IMR-90 (cell line): Measurements from ENCODE around the gene OBI1. TPM values are rescaled to one million over a fixed set of nuclear protein-coding genes. Genes with fewer than 3 reads are reported as not detected.

Experiments
- ATAC-seq: fragments of 200-7000 bp; cut with Tn5 transposase; 2 replicates; pipeline ENCODE4 v1.9.1; 2020; ENCODE audit warnings: low read depth, mild to moderate bottlenecking, moderate library complexity
- BruUV-seq: library from RNA; stranded (reverse); fragments of 400-500 nt; replicated peaks from 2 replicates; lab custom pipeline; 2021; lab: Mats Ljungman, UMichigan
- CTCF ChIA-PET: fragments of 300-600 bp; formaldehyde crosslinking; extraction: SDS; loops from one replicate; lab custom pipeline; 2021; ENCODE audit warnings: antibody characterized with exemption; lab: Yijun Ruan, JAX
- POLR2A ChIA-PET: fragments of 300-600 bp; sonication (Branson Sonifier 250); formaldehyde crosslinking; loops from one replicate; lab custom pipeline; 2022; ENCODE audit warnings: antibody characterized with exemption; ENCODE audit not compliant: unreplicated experiment; lab: Charles Lee
- DNase-seq: peaks from one replicate; pipeline ENCODE4 v3.0.0; 2013
- H2AFZ ChIP-seq: replicated peaks from 2 replicates; pipeline ENCODE3; 2013; ENCODE audit warnings: low read length, mild to moderate bottlenecking; ENCODE audit not compliant: poor library complexity
- H2AK5ac ChIP-seq: 2 replicates; pipeline ENCODE4 v1.6.1; 2013; ENCODE audit warnings: low read depth, low read length, inconsistent platforms
- H2AK9ac ChIP-seq: replicated peaks from 2 replicates; pipeline ENCODE3; 2013; ENCODE audit warnings: mild to moderate bottlenecking, low read depth, low read length, moderate library complexity; ENCODE audit not compliant: poor library complexity
- H2BK120ac ChIP-seq: 2 replicates; pipeline ENCODE4 v1.6.1; 2013; ENCODE audit warnings: low read depth, low read length, inconsistent platforms
- H2BK15ac ChIP-seq: 3 replicates; pipeline ENCODE4 v1.6.1; 2013; ENCODE audit warnings: low read depth, low read length, inconsistent platforms
- H2BK20ac ChIP-seq: 2 replicates; pipeline ENCODE4 v1.6.1; 2013; ENCODE audit warnings: low read depth, mild to moderate bottlenecking, inconsistent platforms, low read length, moderate library complexity
- H2BK5ac ChIP-seq: 2 replicates; pipeline ENCODE4 v1.6.1; 2013; ENCODE audit warnings: mild to moderate bottlenecking, low read depth, low read length, inconsistent platforms; ENCODE audit not compliant: poor library complexity, severe bottlenecking
- H3K14ac ChIP-seq: replicated peaks from 2 replicates; pipeline ENCODE4 v1.6.1; 2013; ENCODE audit warnings: low read depth, low read length, inconsistent platforms
- H3K18ac ChIP-seq: 2 replicates; pipeline ENCODE4 v1.6.1; 2013; ENCODE audit warnings: low read depth, low read length, control low read depth
- H3K23ac ChIP-seq: 2 replicates; pipeline ENCODE4 v1.6.1; 2013; ENCODE audit warnings: low read depth, low read length, inconsistent platforms
- H3K27ac ChIP-seq: 2 replicates; pipeline ENCODE4 v1.5.1; 2013; ENCODE audit warnings: mild to moderate bottlenecking, control low read depth, low read length; ENCODE audit not compliant: insufficient read depth
- H3K27me3 ChIP-seq: 2 replicates; pipeline ENCODE4 v1.6.1; 2013; ENCODE audit warnings: low read length; ENCODE audit not compliant: control insufficient read depth, insufficient read depth
- H3K36me3 ChIP-seq: 2 replicates; pipeline ENCODE4 v1.6.1; 2013; ENCODE audit warnings: low read length, mixed read lengths; ENCODE audit not compliant: control insufficient read depth, insufficient read depth
- H3K4ac ChIP-seq: 2 replicates; pipeline ENCODE4 v1.6.1; 2013; ENCODE audit warnings: low read depth, low read length, inconsistent platforms
- H3K4me1 ChIP-seq: 2 replicates; pipeline ENCODE4 v1.6.1; 2013; ENCODE audit warnings: low read length, mixed read lengths; ENCODE audit not compliant: control insufficient read depth, insufficient read depth
- H3K4me2 ChIP-seq: 2 replicates; pipeline ENCODE4 v1.6.1; 2013; ENCODE audit warnings: low read depth, mild to moderate bottlenecking, control low read depth, low read length, moderate library complexity
- H3K4me3 ChIP-seq: 2 replicates; pipeline ENCODE4 v1.5.1; 2013; ENCODE audit warnings: low read depth, mild to moderate bottlenecking, control low read depth, low read length, moderate library complexity; ENCODE audit not compliant: insufficient read depth
- H3K56ac ChIP-seq: 2 replicates; pipeline ENCODE4 v1.6.1; 2013; ENCODE audit warnings: low read length, inconsistent platforms; ENCODE audit not compliant: insufficient read depth; ENCODE audit errors: extremely low read depth
- H3K79me1 ChIP-seq, 2 experiments: 2 replicates each; pipeline ENCODE4 v1.6.1; 2013; ENCODE audit warnings: low read length in 2 of 2, inconsistent platforms in 1 of 2, low read depth in 1 of 2
- H3K9ac ChIP-seq: 2 replicates; pipeline ENCODE4 v1.6.1; 2013; ENCODE audit warnings: low read depth, low read length, control low read depth
- H3K9me1 ChIP-seq: 2 replicates; pipeline ENCODE4 v1.6.1; 2013; ENCODE audit warnings: low read length, inconsistent platforms; ENCODE audit not compliant: insufficient read depth
- H3K9me3 ChIP-seq: 2 replicates; pipeline ENCODE4 v1.6.1; 2013; ENCODE audit warnings: low read length; ENCODE audit not compliant: control insufficient read depth, insufficient read depth
- H4K20me1 ChIP-seq: 2 replicates; pipeline ENCODE4 v1.6.1; 2013; ENCODE audit warnings: low read length, inconsistent platforms; ENCODE audit not compliant: insufficient read depth
- H4K5ac ChIP-seq: 2 replicates; pipeline ENCODE4 v1.6.1; 2013; ENCODE audit warnings: mild to moderate bottlenecking, low read depth, low read length, control low read depth
- H4K8ac ChIP-seq, 2 experiments: 2 replicates each; pipeline ENCODE4 v1.6.1; 2013; ENCODE audit warnings: low read depth in 2 of 2, low read length in 2 of 2, control low read depth in 1 of 2, inconsistent platforms in 1 of 2
- H4K91ac ChIP-seq: 2 replicates; pipeline ENCODE4 v1.6.1; 2013; ENCODE audit warnings: low read depth, low read length, inconsistent platforms; ENCODE audit not compliant: insufficient read depth
- BHLHE40 ChIP-seq: fragments of 150-350 bp; IDR thresholded peaks from 2 replicates; pipeline ENCODE4 v1.6.1; 2016; ENCODE audit warnings: mild to moderate bottlenecking, low read depth, low read length
- CEBPB ChIP-seq: IDR thresholded peaks from 2 replicates; pipeline ENCODE4 v1.6.1; 2012; ENCODE audit warnings: low read depth, low read length, improper control_type of control experiment
- CHD1 ChIP-seq: IDR thresholded peaks from 2 replicates; pipeline ENCODE4 v1.6.1; 2012; ENCODE audit warnings: low read depth, low read length, improper control_type of control experiment
- FOS ChIP-seq: fragments of 150-350 bp; IDR thresholded peaks from 2 replicates; pipeline ENCODE4 v1.6.1; 2016; ENCODE audit warnings: low read depth, low read length
- MAFK ChIP-seq: IDR thresholded peaks from 2 replicates; pipeline ENCODE4 v1.6.1; 2012; ENCODE audit warnings: low read depth, low read length, improper control_type of control experiment
- MAZ ChIP-seq: IDR thresholded peaks from 2 replicates; pipeline ENCODE4 v1.6.1; 2012; ENCODE audit warnings: low read depth, mild to moderate bottlenecking, low read length, improper control_type of control experiment, moderate library complexity, borderline replicate concordance
- MXI1 ChIP-seq: IDR thresholded peaks from 2 replicates; pipeline ENCODE4 v1.6.1; 2012; ENCODE audit warnings: low read depth, mild to moderate bottlenecking, low read length, moderate library complexity, borderline replicate concordance
- NFE2L2 ChIP-seq: fragments of 150-350 bp; IDR thresholded peaks from 2 replicates; pipeline ENCODE4 v1.6.1; 2016; ENCODE audit warnings: low read depth, mild to moderate bottlenecking, low read length
- POLR2A ChIP-seq: IDR thresholded peaks from 2 replicates; pipeline ENCODE4 v1.6.1; 2012; ENCODE audit warnings: mild to moderate bottlenecking, low read depth, low read length
- RAD21 ChIP-seq: IDR thresholded peaks from 2 replicates; pipeline ENCODE4 v1.6.1; 2012; ENCODE audit warnings: low read length, improper control_type of control experiment
- RCOR1 ChIP-seq: IDR thresholded peaks from 2 replicates; pipeline ENCODE4 v1.6.1; 2012; ENCODE audit warnings: mild to moderate bottlenecking, low read length, improper control_type of control experiment; ENCODE audit not compliant: insufficient replicate concordance
- RFX5 ChIP-seq: IDR thresholded peaks from 2 replicates; pipeline ENCODE4 v1.8.0; 2012; ENCODE audit warnings: low read depth, mild to moderate bottlenecking, low read length, moderate library complexity
- SMC3 ChIP-seq: fragments of 150-350 bp; IDR thresholded peaks from 2 replicates; pipeline ENCODE4 v1.6.1; 2016; ENCODE audit warnings: low read depth, mild to moderate bottlenecking, antibody characterized with exemption, low read length, moderate library complexity
- WGBS, 2 experiments: methylation state at CpG; one replicate each; pipeline versions ENCODE4 v1.1.5 to v1.1.7; 2013; ENCODE audit warnings: missing lambda C conversion rate in 2 of 2; ENCODE audit not compliant: insufficient read length in 1 of 2; ENCODE audit errors: extremely low coverage in 2 of 2; 5-methylcytosine and 5-hydroxymethylcytosine counted together
- dilution Hi-C: fragments of 300-500 bp; cut with HindIII; formaldehyde crosslinking; loops from one replicate; pipeline ENCODE4 v1.14.3; 2018; ENCODE audit warnings: low sequenced_read_pairs; ENCODE audit not compliant: unreplicated experiment
- in situ Hi-C: fragments of 300-500 bp; cut with MboI; formaldehyde crosslinking; loops from 3 replicates; pipeline ENCODE4 v1.14.3; 2019; ENCODE audit warnings: low sequenced_read_pairs, inconsistent platforms, mixed read lengths
- intact Hi-C: fragments of 100-400 bp; cut with micrococcal nuclease; formaldehyde crosslinking; loops from 2 replicates; pipeline ENCODE4 v1.10.0; 2022
- polyA plus RNA-seq, 3 experiments: library from polyadenylated mRNA; depleted of rRNA; stranded (reverse); fragments of >200 nt; gene quantifications; 2 replicates each; pipeline ENCODE4 v1.2.3, GENCODE V29; 2012; ENCODE audit warnings: low replicate concordance in 1 of 3
- total RNA-seq: library from RNA; depleted of rRNA; stranded (reverse); fragments of >200 nt; gene quantifications from 2 replicates; pipeline ENCODE4 v1.2.3, GENCODE V29; 2012
- TF ChIP-seq, protein P1 (sequence below): conservative IDR thresholded peaks from 2 replicates; pipeline ENCODE4 v1.5.1; 2012; ENCODE audit warnings: mild to moderate bottlenecking, low read depth, low read length, improper control_type of control experiment
- TF ChIP-seq, protein P2 (sequence below): fragments of 150-350 bp; IDR thresholded peaks from 2 replicates; pipeline ENCODE4 v1.6.1; 2017; ENCODE audit warnings: mild to moderate bottlenecking, antibody characterized with exemption, low read length, low read depth
- TF ChIP-seq, protein P3 (sequence below): fragments of 150-350 bp; IDR thresholded peaks from 2 replicates; pipeline ENCODE4 v1.6.1; 2016; ENCODE audit warnings: low read depth, mild to moderate bottlenecking, low read length, moderate library complexity, borderline replicate concordance

OBI1 gene
- total and polyA plus RNA-seq, 2 of the 4 experiments (the other 2 are of a cell fraction) = 4.4 to 11.8 TPM

DNA sequence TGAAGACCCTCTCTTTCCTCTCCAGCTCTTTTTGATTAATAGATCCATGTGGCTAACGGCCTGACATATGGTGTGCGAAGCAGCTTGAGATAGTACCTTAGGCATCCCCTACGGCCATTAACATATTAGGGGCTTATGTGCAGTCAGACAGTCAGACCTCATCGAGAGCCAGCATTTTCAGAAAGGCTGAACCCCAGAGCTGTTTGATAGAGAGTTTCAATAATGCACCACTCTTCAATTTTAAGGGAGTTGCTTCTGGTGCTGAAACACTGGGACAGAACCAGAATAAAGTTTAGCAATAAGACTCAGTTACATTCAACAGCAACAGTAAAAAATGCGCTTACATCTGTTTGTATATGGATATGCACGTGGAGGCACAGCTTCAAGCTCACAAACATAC is 66.4 kb downstream of the OBI1 start:
- in situ Hi-C loops (loop anchor here (25.0 kb wide), 1 partner anchor 455 kb away; no protein-coding TSS in a partner anchor), intact Hi-C loops (no loop called here), dilution Hi-C loops (no loop called here)
- no peak overlapping the region for H3K56ac ChIP-seq
- peaks cover 3% of the 10 kb centered on the region; the same call in 1 of the 2 replicates for H4K20me1 ChIP-seq
- peaks cover 3% of the 10 kb centered on the region; the same call in 1 of the 2 replicates for H3K9me3 ChIP-seq
- H3K4ac ChIP-seq = no peak overlapping the region
- WGBS, 2 experiments = no CpG with 5 or more reads among the region's 6 CpGs
- ATAC-seq (no peak), DNase-seq (no peak)
- no peak overlapping the region for H3K4me3 ChIP-seq
- no peak overlapping the region for H3K14ac ChIP-seq
- BruUV-seq = no TSS peak
- TF ChIP-seq, protein P1, sequence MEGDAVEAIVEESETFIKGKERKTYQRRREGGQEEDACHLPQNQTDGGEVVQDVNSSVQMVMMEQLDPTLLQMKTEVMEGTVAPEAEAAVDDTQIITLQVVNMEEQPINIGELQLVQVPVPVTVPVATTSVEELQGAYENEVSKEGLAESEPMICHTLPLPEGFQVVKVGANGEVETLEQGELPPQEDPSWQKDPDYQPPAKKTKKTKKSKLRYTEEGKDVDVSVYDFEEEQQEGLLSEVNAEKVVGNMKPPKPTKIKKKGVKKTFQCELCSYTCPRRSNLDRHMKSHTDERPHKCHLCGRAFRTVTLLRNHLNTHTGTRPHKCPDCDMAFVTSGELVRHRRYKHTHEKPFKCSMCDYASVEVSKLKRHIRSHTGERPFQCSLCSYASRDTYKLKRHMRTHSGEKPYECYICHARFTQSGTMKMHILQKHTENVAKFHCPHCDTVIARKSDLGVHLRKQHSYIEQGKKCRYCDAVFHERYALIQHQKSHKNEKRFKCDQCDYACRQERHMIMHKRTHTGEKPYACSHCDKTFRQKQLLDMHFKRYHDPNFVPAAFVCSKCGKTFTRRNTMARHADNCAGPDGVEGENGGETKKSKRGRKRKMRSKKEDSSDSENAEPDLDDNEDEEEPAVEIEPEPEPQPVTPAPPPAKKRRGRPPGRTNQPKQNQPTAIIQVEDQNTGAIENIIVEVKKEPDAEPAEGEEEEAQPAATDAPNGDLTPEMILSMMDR = no peak
- TF ChIP-seq, protein P2, sequence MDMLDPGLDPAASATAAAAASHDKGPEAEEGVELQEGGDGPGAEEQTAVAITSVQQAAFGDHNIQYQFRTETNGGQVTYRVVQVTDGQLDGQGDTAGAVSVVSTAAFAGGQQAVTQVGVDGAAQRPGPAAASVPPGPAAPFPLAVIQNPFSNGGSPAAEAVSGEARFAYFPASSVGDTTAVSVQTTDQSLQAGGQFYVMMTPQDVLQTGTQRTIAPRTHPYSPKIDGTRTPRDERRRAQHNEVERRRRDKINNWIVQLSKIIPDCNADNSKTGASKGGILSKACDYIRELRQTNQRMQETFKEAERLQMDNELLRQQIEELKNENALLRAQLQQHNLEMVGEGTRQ = no peak
- TF ChIP-seq, protein P3, sequence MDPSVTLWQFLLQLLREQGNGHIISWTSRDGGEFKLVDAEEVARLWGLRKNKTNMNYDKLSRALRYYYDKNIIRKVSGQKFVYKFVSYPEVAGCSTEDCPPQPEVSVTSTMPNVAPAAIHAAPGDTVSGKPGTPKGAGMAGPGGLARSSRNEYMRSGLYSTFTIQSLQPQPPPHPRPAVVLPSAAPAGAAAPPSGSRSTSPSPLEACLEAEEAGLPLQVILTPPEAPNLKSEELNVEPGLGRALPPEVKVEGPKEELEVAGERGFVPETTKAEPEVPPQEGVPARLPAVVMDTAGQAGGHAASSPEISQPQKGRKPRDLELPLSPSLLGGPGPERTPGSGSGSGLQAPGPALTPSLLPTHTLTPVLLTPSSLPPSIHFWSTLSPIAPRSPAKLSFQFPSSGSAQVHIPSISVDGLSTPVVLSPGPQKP = no peak
- TF ChIP-seq CEBPB (no peak), NFE2L2 (no peak), CHD1 (no peak), POLR2A (no peak), RFX5 (no peak), FOS (no peak), MAZ (no peak), MXI1 (no peak), BHLHE40 (no peak), RCOR1 (no peak), MAFK (no peak), SMC3 (no peak), RAD21 (no peak)
- H3K4me2 ChIP-seq = no peak overlapping the region
- H3K79me1 ChIP-seq = no peaks in the 10 kb centered on the region
- H3K9ac ChIP-seq = no peak overlapping the region
- H3K36me3 ChIP-seq = no peaks in the 10 kb centered on the region
- H3K27ac ChIP-seq = no peak overlapping the region
- no peak overlapping the region for H4K91ac ChIP-seq
- H2AK9ac ChIP-seq = no peak overlapping the region
- no peaks in the 10 kb centered on the region for H3K9me1 ChIP-seq
- H4K5ac ChIP-seq = no peak overlapping the region
- H3K4me1 ChIP-seq = no peaks in the 10 kb centered on the region
- H3K18ac ChIP-seq = no peak overlapping the region
- no peak overlapping the region for H2AK5ac ChIP-seq
- peaks cover 64% of the 10 kb centered on the region for H3K27me3 ChIP-seq
- no peak overlapping the region for H2AFZ ChIP-seq
- no peak overlapping the region for H3K23ac ChIP-seq
- H2BK120ac ChIP-seq = no peak overlapping the region
- CTCF ChIA-PET = no interaction called here
- no peak overlapping the region for H2BK20ac ChIP-seq
- H2BK5ac ChIP-seq = no peak overlapping the region
- POLR2A ChIA-PET = no interaction called here
- H2BK15ac ChIP-seq = no peak overlapping the region
- no peak overlapping the region for H4K8ac ChIP-seq
